SK-N-SH treated with all-trans-retinoic acid at 6 μM for 48 hours (cell line): ENCODE results near the gene PPP1R14B.

Experiments
- BACH2 ChIP-seq: fragments of 250-450 bp; sonication (Bioruptor Pico); IDR thresholded peaks from 2 replicates; pipeline ENCODE4 v1.9.0; 2021; ENCODE audit warnings: mild to moderate bottlenecking, borderline replicate concordance
- CREB5 ChIP-seq: fragments of 250-450 bp; sonication (Bioruptor Pico); IDR thresholded peaks from 2 replicates; pipeline ENCODE4 v1.5.1; 2020; ENCODE audit warnings: low read depth, mild to moderate bottlenecking, moderate library complexity
- CSRNP3 ChIP-seq: fragments of 250-450 bp; sonication (Bioruptor Pico); IDR thresholded peaks from 2 replicates; pipeline ENCODE4 v1.5.1; 2021; ENCODE audit warnings: mild to moderate bottlenecking, moderate library complexity
- ESRRG ChIP-seq: fragments of 250-450 bp; sonication (Bioruptor Pico); IDR thresholded peaks from 2 replicates; pipeline ENCODE4 v1.6.1; 2021; ENCODE audit warnings: mild to moderate bottlenecking
- GLIS3 ChIP-seq: fragments of 250-450 bp; sonication (Bioruptor Pico); IDR thresholded peaks from 2 replicates; pipeline ENCODE4 v1.5.0; 2020; ENCODE audit warnings: mild to moderate bottlenecking, moderate library complexity
- OSR1 ChIP-seq: fragments of 250-450 bp; sonication (Bioruptor Pico); IDR thresholded peaks from 2 replicates; pipeline ENCODE4 v1.8.0; 2022; ENCODE audit warnings: moderate library complexity, mild to moderate bottlenecking, inconsistent platforms
- PATZ1 ChIP-seq: fragments of 250-450 bp; sonication (Bioruptor Pico); IDR thresholded peaks from 2 replicates; pipeline ENCODE4 v1.8.0; 2020; ENCODE audit warnings: mild to moderate bottlenecking, moderate library complexity, borderline replicate concordance
- RARB ChIP-seq: fragments of 250-450 bp; sonication (Bioruptor Pico); IDR thresholded peaks from 2 replicates; pipeline ENCODE4 v1.8.0; 2021; ENCODE audit warnings: mild to moderate bottlenecking, moderate library complexity
- SNAI2 ChIP-seq: fragments of 250-450 bp; sonication (Bioruptor Pico); IDR thresholded peaks from 2 replicates; pipeline ENCODE4 v1.5.0; 2020; ENCODE audit warnings: mild to moderate bottlenecking, moderate library complexity
- TOX ChIP-seq: fragments of 250-450 bp; sonication (Bioruptor Pico); IDR thresholded peaks from 2 replicates; pipeline ENCODE4 v1.8.0; 2021; ENCODE audit warnings: mild to moderate bottlenecking, moderate library complexity, borderline replicate concordance
- ZFP30 ChIP-seq: fragments of 450-650 bp; formaldehyde crosslinking; IDR thresholded peaks from 2 replicates; pipeline ENCODE4 v1.5.0; 2022; ENCODE audit warnings: mild to moderate bottlenecking, moderate library complexity
- ZNF565 ChIP-seq: fragments of 450-650 bp; formaldehyde crosslinking; conservative IDR thresholded peaks from 2 replicates; pipeline ENCODE4 v1.5.0; 2020; ENCODE audit warnings: low read depth, mild to moderate bottlenecking, moderate library complexity
- ZNF70 ChIP-seq: fragments of 450-650 bp; formaldehyde crosslinking; IDR thresholded peaks from 2 replicates; pipeline ENCODE4 v1.5.0; 2020; ENCODE audit warnings: mild to moderate bottlenecking, moderate library complexity
- ZNF8 ChIP-seq: fragments of 450-650 bp; formaldehyde crosslinking; IDR thresholded peaks from 2 replicates; pipeline ENCODE4 v1.5.0; 2020; ENCODE audit warnings: mild to moderate bottlenecking, moderate library complexity

- no peak for TF ChIP-seq ZNF70
- no peak for TF ChIP-seq GLIS3 (CRISPR knock-in tag)
- TF ChIP-seq PATZ1, result no peak
- no peak for TF ChIP-seq SNAI2
- TF ChIP-seq ZNF8 (CRISPR knock-in tag), result no peak
- TF ChIP-seq ZFP30 (CRISPR knock-in tag), result no peak
- no peak for TF ChIP-seq TOX (CRISPR knock-in tag)
- TF ChIP-seq ESRRG (CRISPR knock-in tag), result no peak
- TF ChIP-seq OSR1 (CRISPR knock-in tag), result no peak
- no peak for TF ChIP-seq BACH2
- TF ChIP-seq RARB (CRISPR knock-in tag), result no peak
- TF ChIP-seq ZNF565 (CRISPR knock-in tag), result no peak
- no peak for TF ChIP-seq CREB5 (CRISPR knock-in tag)
- TF ChIP-seq CSRNP3 (CRISPR knock-in tag), result no peak
Observed at GRCh38 chr11:64290352-64291261, 43.9 kb upstream of the PPP1R14B start.
